GM23248 (cell line): ENCODE data around the gene LIX1L.

ENCODE experiments used
- EZH2 ChIP-seq: fragments of 200-600 bp; sonication (generic); IDR thresholded peaks from 2 replicates; pipeline ENCODE4 v1.6.1; 2018; ENCODE audit warnings: antibody characterized with exemption, mild to moderate bottlenecking; ENCODE audit not compliant: insufficient read depth, poor library complexity, severe bottlenecking
- EZH2phosphoT487 ChIP-seq: fragments of 200-600 bp; sonication (generic); IDR thresholded peaks from 2 replicates; pipeline ENCODE4 v1.6.1; 2018; ENCODE audit warnings: antibody characterized with exemption, moderate library complexity, mild to moderate bottlenecking, low read depth; ENCODE audit not compliant: insufficient read depth

DNA sequence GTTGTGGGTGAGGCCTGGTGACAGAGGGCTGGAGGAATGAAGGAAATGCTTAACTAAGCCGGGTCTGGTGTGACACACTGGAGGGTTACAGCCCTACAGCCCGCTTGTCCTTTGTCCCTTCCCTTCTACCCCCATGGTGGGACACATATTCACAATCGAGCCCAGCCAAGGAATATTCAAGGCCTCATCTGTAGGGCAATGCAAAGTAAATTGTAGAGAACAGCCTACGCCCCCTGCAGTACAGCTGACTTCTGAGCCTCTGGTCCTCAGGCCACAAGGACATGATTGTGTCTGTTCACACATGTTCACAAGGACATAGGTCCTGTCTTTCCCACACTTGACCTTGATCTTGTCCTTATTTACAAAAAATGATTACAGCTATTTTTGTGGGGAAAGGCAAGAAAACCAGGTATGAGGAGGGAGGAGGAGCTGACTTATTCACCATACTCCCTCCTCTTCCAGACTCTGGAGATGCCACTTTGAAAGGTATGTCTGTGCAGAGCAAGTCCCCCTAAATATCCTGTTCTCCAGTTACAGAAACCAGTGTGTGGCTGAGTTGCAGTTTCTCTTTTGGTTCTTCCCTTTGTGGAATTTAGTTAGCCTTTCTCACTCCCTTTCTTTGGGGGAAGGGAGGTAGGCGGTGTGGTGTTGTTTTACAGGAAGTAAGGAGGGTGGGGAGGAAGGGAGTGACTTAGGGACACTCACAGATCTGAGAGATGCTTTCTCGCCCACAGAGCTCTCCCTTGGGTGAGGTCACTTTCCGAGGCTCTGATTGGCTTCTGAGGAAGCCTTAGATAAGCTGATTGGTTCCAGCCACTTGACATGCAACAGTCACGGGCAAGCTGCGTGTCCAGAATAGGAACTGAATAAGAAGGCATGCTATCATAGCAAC lies 21.3 kb upstream of the LIX1L start:
- TF ChIP-seq EZH2 (no peak), EZH2phosphoT487 (no peak)
